Gastrocnemius medialis (tissue), 4 donors: Measurements from ENCODE around the gene FASTKD3.

Source experiments
- CTCF ChIP-seq, 5 experiments: fragments of 450-650 bp in 3 of 5; fragments of 200-600 bp in 2 of 5; sonication (generic) in 2 of 5; IDR thresholded peaks in 4 of 5; conservative IDR thresholded peaks in 1 of 5; 1 replicate in 4 of 5; 2 replicates in 1 of 5; pipeline ENCODE4 v1.5.1; 2016 to 2019; ENCODE audit warnings: antibody characterized with exemption in 5 of 5, mild to moderate bottlenecking in 3 of 5, moderate library complexity in 3 of 5
- POLR2A ChIP-seq, 2 donors: fragments of 450-650 bp; IDR thresholded peaks; one replicate each; pipeline ENCODE4 v1.6.1; 2017; ENCODE audit warnings: antibody characterized with exemption in 2 of 2, mild to moderate bottlenecking in 2 of 2, moderate library complexity in 2 of 2

- no peak for TF ChIP-seq POLR2A (IDR thresholded peaks at IDR 0.05)
- no peak for TF ChIP-seq CTCF (IDR thresholded peaks at IDR 0.05 in 4 of 5, conservative IDR thresholded peaks at IDR 0.05 in 1 of 5)
Measured at GRCh38 chr5:7875151-7875550, 6.3 kb upstream of the FASTKD3 start.
